ENCODE measurements around the gene SPINT1.

DNA sequence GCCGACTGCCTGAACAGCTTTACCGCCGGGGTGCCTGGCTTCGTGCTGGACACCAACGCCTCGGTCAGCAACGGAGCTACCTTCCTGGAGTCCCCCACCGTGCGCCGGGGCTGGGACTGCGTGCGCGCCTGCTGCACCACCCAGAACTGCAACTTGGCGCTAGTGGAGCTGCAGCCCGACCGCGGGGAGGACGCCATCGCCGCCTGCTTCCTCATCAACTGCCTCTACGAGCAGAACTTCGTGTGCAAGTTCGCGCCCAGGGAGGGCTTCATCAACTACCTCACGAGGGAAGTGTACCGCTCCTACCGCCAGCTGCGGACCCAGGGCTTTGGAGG lies 815 bp downstream of the SPINT1 start:
- TF ChIP-seq, protein P1, sequence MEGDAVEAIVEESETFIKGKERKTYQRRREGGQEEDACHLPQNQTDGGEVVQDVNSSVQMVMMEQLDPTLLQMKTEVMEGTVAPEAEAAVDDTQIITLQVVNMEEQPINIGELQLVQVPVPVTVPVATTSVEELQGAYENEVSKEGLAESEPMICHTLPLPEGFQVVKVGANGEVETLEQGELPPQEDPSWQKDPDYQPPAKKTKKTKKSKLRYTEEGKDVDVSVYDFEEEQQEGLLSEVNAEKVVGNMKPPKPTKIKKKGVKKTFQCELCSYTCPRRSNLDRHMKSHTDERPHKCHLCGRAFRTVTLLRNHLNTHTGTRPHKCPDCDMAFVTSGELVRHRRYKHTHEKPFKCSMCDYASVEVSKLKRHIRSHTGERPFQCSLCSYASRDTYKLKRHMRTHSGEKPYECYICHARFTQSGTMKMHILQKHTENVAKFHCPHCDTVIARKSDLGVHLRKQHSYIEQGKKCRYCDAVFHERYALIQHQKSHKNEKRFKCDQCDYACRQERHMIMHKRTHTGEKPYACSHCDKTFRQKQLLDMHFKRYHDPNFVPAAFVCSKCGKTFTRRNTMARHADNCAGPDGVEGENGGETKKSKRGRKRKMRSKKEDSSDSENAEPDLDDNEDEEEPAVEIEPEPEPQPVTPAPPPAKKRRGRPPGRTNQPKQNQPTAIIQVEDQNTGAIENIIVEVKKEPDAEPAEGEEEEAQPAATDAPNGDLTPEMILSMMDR (conservative IDR thresholded peaks at IDR 0.05 in 1 of 2, IDR thresholded peaks at IDR 0.05 in 1 of 2; ENCODE audit: extremely low read depth in 1 of 2, insufficient read depth in 1 of 2, low read depth in 1 of 2, low read length in 2 of 2): no peak
- no peak for TF ChIP-seq EZH2 (IDR thresholded peaks at IDR 0.05; ENCODE audit: borderline replicate concordance, low read length)
